Caco-2 (cell line): ENCODE measurements around the gene NEIL3. TPM values are rescaled to one million over a fixed set of nuclear protein-coding genes. Genes with fewer than 3 reads are reported as not detected.

Experiments used
- BruUV-seq: library from RNA; stranded (reverse); fragments of 400-500 nt; replicated peaks from 2 replicates; lab custom pipeline; 2021; lab: Mats Ljungman, UMichigan
- CTCF ChIA-PET: fragments of 300-600 bp; sonication (Branson Sonifier 250); formaldehyde crosslinking; loops from one replicate; lab custom pipeline; 2022; ENCODE audit warnings: antibody characterized with exemption; lab: Charles Lee
- POLR2A ChIA-PET: fragments of 300-600 bp; sonication (Branson Sonifier 250); formaldehyde crosslinking; loops from one replicate; lab custom pipeline; 2022; ENCODE audit warnings: antibody characterized with exemption; lab: Charles Lee
- DNase-seq, 2 experiments: peaks; one replicate each; pipeline versions ENCODE4 v3.0.0 to v3.0.0-alpha.2; 2020 to 2022
- H3K27me3 ChIP-seq: replicated peaks from 2 replicates; pipeline ENCODE4 v1.6.0; 2011; ENCODE audit warnings: low read length; ENCODE audit not compliant: control insufficient read depth, insufficient read depth
- H3K36me3 ChIP-seq: 2 replicates; pipeline ENCODE4 v1.5.1; 2011; ENCODE audit warnings: low read length; ENCODE audit not compliant: control insufficient read depth, insufficient read depth
- H3K4me1 ChIP-seq: fragments of 250-450 bp; sonication (Bioruptor Pico); 2 replicates; pipeline ENCODE4 v1.5.1; 2020; ENCODE audit warnings: mild to moderate bottlenecking
- H3K4me3 ChIP-seq: 2 replicates; pipeline ENCODE4 v1.5.1; 2011; ENCODE audit warnings: low read depth, mild to moderate bottlenecking, control low read depth, low read length
- H3K9me3 ChIP-seq: fragments of 250-450 bp; sonication (Bioruptor Pico); 2 replicates; pipeline ENCODE4 v1.5.1; 2020; ENCODE audit warnings: mild to moderate bottlenecking, moderate library complexity
- H3K27ac Mint-ChIP-seq: one replicate; pipeline ENCODE4 v1.8.0; 2022; ENCODE audit warnings: mixed read lengths; ENCODE audit not compliant: unreplicated experiment
- H3K27me3 Mint-ChIP-seq: one replicate; pipeline ENCODE4 v1.8.0; 2022; ENCODE audit warnings: mixed read lengths; ENCODE audit not compliant: insufficient read depth, unreplicated experiment
- H3K36me3 Mint-ChIP-seq: one replicate; pipeline ENCODE4 v1.8.0; 2022; ENCODE audit warnings: mild to moderate bottlenecking, mixed read lengths; ENCODE audit not compliant: insufficient read depth, unreplicated experiment
- H3K4me1 Mint-ChIP-seq: one replicate; pipeline ENCODE4 v1.8.0; 2022; ENCODE audit warnings: low read depth, mixed read lengths; ENCODE audit not compliant: unreplicated experiment
- H3K4me3 Mint-ChIP-seq: one replicate; pipeline ENCODE4 v1.8.0; 2022; ENCODE audit warnings: mild to moderate bottlenecking, moderate library complexity, mixed read lengths; ENCODE audit not compliant: unreplicated experiment
- H3K9me3 Mint-ChIP-seq: one replicate; pipeline ENCODE4 v1.8.0; 2022; ENCODE audit warnings: mixed read lengths; ENCODE audit not compliant: unreplicated experiment
- CTCF ChIP-seq, 2 experiments: fragments of 200-600 bp in 1 of 2; IDR thresholded peaks; 1 replicate in 1 of 2; 2 replicates in 1 of 2; pipeline versions ENCODE4 v1.5.1 to v1.8.0; 2011 to 2022; ENCODE audit warnings: antibody characterized with exemption in 1 of 2, control low read depth in 1 of 2, inconsistent platforms in 1 of 2, low read depth in 1 of 2, low read length in 1 of 2, mild to moderate bottlenecking in 1 of 2, moderate library complexity in 1 of 2; ENCODE audit not compliant: insufficient read depth in 1 of 2, severe bottlenecking in 1 of 2, unreplicated experiment in 1 of 2
- intact Hi-C: fragments of 100-400 bp; cut with micrococcal nuclease; formaldehyde crosslinking; loops from one replicate; pipeline ENCODE4 v1.10.0; 2022; ENCODE audit not compliant: unreplicated experiment
- total RNA-seq: library from RNA; stranded (reverse); gene quantifications from 2 replicates; pipeline ENCODE4 v1.2.3, GENCODE V29; 2022

Gene NEIL3
- total RNA-seq, 1 experiment from 2014 or later = 8.0 TPM

- ChIA-PET POLR2A (no interaction called here), CTCF (no interaction called here)
- no TSS peak for BruUV-seq
- no peaks in the 10 kb centered on the region for H3K36me3 Mint-ChIP-seq
- H3K9me3 Mint-ChIP-seq = no peaks in the 10 kb centered on the region
- no peaks in the 10 kb centered on the region for H3K36me3 ChIP-seq
- no peak overlapping the region for H3K4me3 ChIP-seq
- H3K4me3 Mint-ChIP-seq = no peak overlapping the region
- no peak for TF ChIP-seq CTCF (IDR thresholded peaks at IDR 0.05; ENCODE audit: insufficient read depth in 1 of 2, low read depth in 1 of 2, low read length in 1 of 2, severe bottlenecking in 1 of 2, unreplicated experiment in 1 of 2)
- intact Hi-C loops = no loop called here
- H3K27me3 ChIP-seq = no peaks in the 10 kb centered on the region
- no peaks in the 10 kb centered on the region for H3K9me3 ChIP-seq
- peaks cover 19% of the 10 kb centered on the region for H3K4me1 ChIP-seq
- DNase-seq = no peak
- peaks cover 25% of the 10 kb centered on the region for H3K4me1 Mint-ChIP-seq
- no peaks in the 10 kb centered on the region for H3K27me3 Mint-ChIP-seq
- no peak overlapping the region for H3K27ac Mint-ChIP-seq
Measured at GRCh38 chr4:177321647-177322046, 12.0 kb downstream of the NEIL3 start.

GRCh38 chr4:177322266-177322665, 12.6 kb downstream of the NEIL3 start:
- CTCF ChIA-PET = no interaction called here
- POLR2A ChIA-PET = no interaction called here

GRCh38 chr4:177322881-177323280, 13.2 kb downstream of the NEIL3 start:
- Histone ChIP-seq H3K27me3 (no peaks in the 10 kb centered on the region), H3K36me3 (no peaks in the 10 kb centered on the region), H3K4me1 (peaks cover 19% of the 10 kb centered on the region), H3K4me3 (no peak overlapping the region), H3K9me3 (no peaks in the 10 kb centered on the region)
- peaks cover 25% of the 10 kb centered on the region for H3K4me1 Mint-ChIP-seq
- H3K27me3 Mint-ChIP-seq = no peaks in the 10 kb centered on the region
- H3K36me3 Mint-ChIP-seq = no peaks in the 10 kb centered on the region
- intact Hi-C loops = no loop called here
- H3K9me3 Mint-ChIP-seq = peaks cover 2% of the 10 kb centered on the region
- ChIA-PET POLR2A (no interaction called here), CTCF (no interaction called here)
- H3K4me3 Mint-ChIP-seq = no peak overlapping the region
- no peak for TF ChIP-seq CTCF (IDR thresholded peaks at IDR 0.05; ENCODE audit: insufficient read depth in 1 of 2, low read depth in 1 of 2, low read length in 1 of 2, severe bottlenecking in 1 of 2, unreplicated experiment in 1 of 2)
- BruUV-seq = no TSS peak
- DNase-seq = no peak
- no peak overlapping the region for H3K27ac Mint-ChIP-seq

More at GRCh38 chr4:177322266-177322665, 12.6 kb downstream of the NEIL3 start:
- H3K9me3 ChIP-seq = no peaks in the 10 kb centered on the region
- DNase-seq = no peak
- no peaks in the 10 kb centered on the region for H3K36me3 ChIP-seq
- TF ChIP-seq CTCF (IDR thresholded peaks at IDR 0.05; ENCODE audit: insufficient read depth in 1 of 2, low read depth in 1 of 2, low read length in 1 of 2, severe bottlenecking in 1 of 2, unreplicated experiment in 1 of 2) = no peak
- no peaks in the 10 kb centered on the region for H3K36me3 Mint-ChIP-seq
- H3K4me1 Mint-ChIP-seq = peaks cover 25% of the 10 kb centered on the region
- H3K9me3 Mint-ChIP-seq = no peaks in the 10 kb centered on the region
- H3K4me3 ChIP-seq = no peak overlapping the region
- no peak overlapping the region for H3K27ac Mint-ChIP-seq
- no peaks in the 10 kb centered on the region for H3K27me3 Mint-ChIP-seq
- H3K4me1 ChIP-seq = peaks cover 19% of the 10 kb centered on the region
- no peak overlapping the region for H3K4me3 Mint-ChIP-seq
- no peaks in the 10 kb centered on the region for H3K27me3 ChIP-seq
- BruUV-seq = no TSS peak
- intact Hi-C loops = no loop called here
